H1 (cell line): ENCODE results near the gene CDC42EP5. TPM values are rescaled to one million over a fixed set of nuclear protein-coding genes. Genes with fewer than 3 reads are reported as not detected.

ENCODE experiments used
- CTCF ChIA-PET: fragments of 300-600 bp; sonication (Branson Sonifier 250); formaldehyde crosslinking; loops from one replicate; lab custom pipeline; 2021; ENCODE audit not compliant: partially characterized antibody; lab: Charles Lee
- POLR2A ChIA-PET: fragments of 300-600 bp; sonication (Branson Sonifier 250); formaldehyde crosslinking; loops from one replicate; lab custom pipeline; 2021; ENCODE audit warnings: inconsistent platforms; ENCODE audit not compliant: partially characterized antibody; lab: Charles Lee
- DNase-seq, 2 experiments: peaks; one replicate each; pipeline versions ENCODE4 v3.0.0 to v3.0.0-alpha.2; 2010 to 2022; ENCODE audit warnings: low spot score in 2 of 2, low read depth in 1 of 2, mixed read lengths in 1 of 2
- FAIRE-seq: peaks from 2 replicates; lab custom pipeline; 2011; peaks lifted over from hg19 to GRCh38; lab: Jason Lieb, UNC
- H2AFZ ChIP-seq: 2 replicates; pipeline ENCODE4 v1.8.1; 2012; ENCODE audit warnings: low read length, inconsistent platforms
- H2AK5ac ChIP-seq: 2 replicates; pipeline ENCODE4 v1.6.1; 2013; ENCODE audit warnings: low read depth, low read length
- H2BK120ac ChIP-seq: replicated peaks from 2 replicates; pipeline ENCODE3; 2013; ENCODE audit warnings: low read depth, low read length, inconsistent platforms
- H2BK12ac ChIP-seq: 2 replicates; pipeline ENCODE4 v1.6.1; 2013; ENCODE audit warnings: low read depth, low read length
- H2BK15ac ChIP-seq: 2 replicates; pipeline ENCODE4 v1.6.1; 2013; ENCODE audit warnings: low read length
- H2BK20ac ChIP-seq: 2 replicates; pipeline ENCODE4 v1.6.1; 2013; ENCODE audit warnings: low read length
- H2BK5ac ChIP-seq: 2 replicates; pipeline ENCODE4 v1.6.1; 2013; ENCODE audit warnings: low read depth, low read length
- H3K14ac ChIP-seq: 2 replicates; pipeline ENCODE4 v1.6.1; 2013; ENCODE audit warnings: inconsistent platforms; ENCODE audit not compliant: insufficient read length
- H3K18ac ChIP-seq: 2 replicates; pipeline ENCODE4 v1.6.1; 2013; ENCODE audit warnings: low read length; ENCODE audit errors: extremely low read depth
- H3K23ac ChIP-seq: 2 replicates; pipeline ENCODE4 v1.6.1; 2013; ENCODE audit warnings: inconsistent platforms; ENCODE audit not compliant: insufficient read length
- H3K23me2 ChIP-seq: 2 replicates; pipeline ENCODE4 v1.6.1; 2013; ENCODE audit warnings: low read depth, low read length
- H3K27ac ChIP-seq: 2 replicates; pipeline ENCODE4 v1.6.1; 2011; ENCODE audit warnings: low read depth, low read length, inconsistent platforms
- H3K27me3 ChIP-seq, 4 experiments: replicated peaks in 1 of 4; 1 replicate in 1 of 4; 2 replicates in 3 of 4; pipeline versions ENCODE4 v1.6.1 to v1.8.1; 2011 to 2013; ENCODE audit warnings: low read length in 3 of 4, mild to moderate bottlenecking in 3 of 4, inconsistent platforms in 2 of 4, mixed read lengths in 2 of 4, moderate library complexity in 1 of 4; ENCODE audit not compliant: control insufficient read depth in 3 of 4, insufficient read depth in 3 of 4; ENCODE audit errors: extremely low read depth in 1 of 4
- H3K36me3 ChIP-seq, 4 experiments: 2 replicates each; pipeline versions ENCODE4 v1.6.1 to v1.8.1; 2011 to 2013; ENCODE audit warnings: mild to moderate bottlenecking in 4 of 4, low read length in 3 of 4, moderate library complexity in 2 of 4, control low read depth in 1 of 4, inconsistent platforms in 1 of 4; ENCODE audit not compliant: insufficient read depth in 4 of 4, control insufficient read depth in 2 of 4
- H3K4ac ChIP-seq: replicated peaks from 2 replicates; pipeline ENCODE3; 2013; ENCODE audit warnings: low read length, low read depth, mixed read lengths, inconsistent platforms; ENCODE audit not compliant: insufficient read length
- H3K4me1 ChIP-seq, 4 experiments: replicated peaks in 1 of 4; 1 replicate in 1 of 4; 2 replicates in 3 of 4; pipeline versions ENCODE4 v1.6.1 to v1.8.1; 2011 to 2013; ENCODE audit warnings: low read length in 3 of 4, inconsistent platforms in 2 of 4, mixed read lengths in 1 of 4; ENCODE audit not compliant: insufficient read depth in 4 of 4, control insufficient read depth in 3 of 4
- H3K4me2 ChIP-seq, 2 experiments: 2 replicates each; pipeline versions ENCODE4 v1.6.1 to v1.8.1; 2011 to 2013; ENCODE audit warnings: low read depth in 2 of 2, low read length in 2 of 2, control low read depth in 1 of 2, inconsistent platforms in 1 of 2, mild to moderate bottlenecking in 1 of 2; ENCODE audit not compliant: insufficient read depth in 1 of 2
- H3K4me3 ChIP-seq, 4 experiments: fragments of 200-600, 300-600 bp in 1 of 4; sonication (generic), shearing (Covaris generic), sonication (Bioruptor Twin) in 1 of 4; 2 replicates each; pipeline versions ENCODE4 v1.5.1 to v1.8.1; 2011 to 2016; ENCODE audit warnings: low read length in 4 of 4, low read depth in 3 of 4, control low read depth in 2 of 4, inconsistent platforms in 2 of 4, mild to moderate bottlenecking in 2 of 4, mixed read lengths in 1 of 4, moderate library complexity in 1 of 4; ENCODE audit not compliant: insufficient read depth in 2 of 4; ENCODE audit errors: extremely low read depth in 1 of 4
- H3K56ac ChIP-seq: replicated peaks from 2 replicates; pipeline ENCODE3; 2013; ENCODE audit warnings: low read depth, mild to moderate bottlenecking, mixed read lengths, low read length, inconsistent platforms; ENCODE audit not compliant: insufficient read length
- H3K79me1 ChIP-seq: 2 replicates; pipeline ENCODE4 v1.6.1; 2013; ENCODE audit warnings: low read depth, low read length, control low read depth
- H3K79me2 ChIP-seq, 2 experiments: 2 replicates each; pipeline versions ENCODE4 v1.6.1 to v1.8.1; 2012 to 2013; ENCODE audit warnings: low read length in 2 of 2, mild to moderate bottlenecking in 2 of 2, inconsistent platforms in 1 of 2; ENCODE audit not compliant: insufficient read depth in 2 of 2, control insufficient read depth in 1 of 2
- H3K9ac ChIP-seq, 4 experiments: replicated peaks in 1 of 4; 1 replicate in 1 of 4; 2 replicates in 3 of 4; pipeline versions ENCODE4 v1.6.1 to v1.8.1; 2011 to 2013; ENCODE audit warnings: low read depth in 3 of 4, low read length in 3 of 4, control low read depth in 2 of 4, mild to moderate bottlenecking in 2 of 4, moderate library complexity in 2 of 4, inconsistent platforms in 1 of 4; ENCODE audit errors: extremely low read depth in 1 of 4
- H3K9me3 ChIP-seq, 2 experiments: 2 replicates each; pipeline versions ENCODE4 v1.6.1 to v1.8.1; 2012 to 2013; ENCODE audit warnings: mild to moderate bottlenecking in 2 of 2, moderate library complexity in 2 of 2, control low read depth in 1 of 2, inconsistent platforms in 1 of 2, low read depth in 1 of 2, low read length in 1 of 2, mixed read lengths in 1 of 2; ENCODE audit not compliant: insufficient read depth in 2 of 2
- H4K20me1 ChIP-seq, 2 experiments: replicated peaks in 1 of 2; 2 replicates each; pipeline versions ENCODE3 to v1.8.1; 2011 to 2013; ENCODE audit warnings: inconsistent platforms in 2 of 2, low read length in 2 of 2, mild to moderate bottlenecking in 1 of 2; ENCODE audit not compliant: insufficient read depth in 2 of 2, control insufficient read depth in 1 of 2
- H4K5ac ChIP-seq: 2 replicates; pipeline ENCODE4 v1.6.1; 2013; ENCODE audit warnings: low read length, low read depth, mixed read lengths, inconsistent platforms; ENCODE audit not compliant: insufficient read length
- H4K8ac ChIP-seq: 2 replicates; pipeline ENCODE4 v1.8.0; 2013; ENCODE audit warnings: mild to moderate bottlenecking, moderate library complexity, low read length, inconsistent platforms; ENCODE audit not compliant: insufficient read depth; ENCODE audit errors: extremely low read depth
- H4K91ac ChIP-seq: replicated peaks from 2 replicates; pipeline ENCODE3; 2013; ENCODE audit warnings: low read length, mixed read lengths, inconsistent platforms; ENCODE audit not compliant: insufficient read length
- CTCF ChIP-seq, 3 experiments: IDR thresholded peaks; 1 replicate in 2 of 3; 2 replicates in 1 of 3; pipeline versions ENCODE4 v1.5.1 to v1.6.1; 2011; ENCODE audit warnings: low read length in 3 of 3, mild to moderate bottlenecking in 3 of 3, inconsistent platforms in 2 of 3, low read depth in 1 of 3, moderate library complexity in 1 of 3; ENCODE audit not compliant: insufficient read depth in 1 of 3; ENCODE audit errors: control extremely low read depth in 1 of 3
- HDAC6 ChIP-seq: IDR thresholded peaks from one replicate; pipeline ENCODE4 v1.7.1; 2012; ENCODE audit warnings: low read depth, mild to moderate bottlenecking, inconsistent platforms, low read length, moderate library complexity
- RAD21 ChIP-seq, 2 experiments: IDR thresholded peaks in 1 of 2; conservative IDR thresholded peaks in 1 of 2; 2 replicates each; pipeline ENCODE4 v1.6.1; 2011; ENCODE audit warnings: low read depth in 2 of 2, low read length in 2 of 2, improper control_type of control experiment in 1 of 2, inconsistent platforms in 1 of 2, mild to moderate bottlenecking in 1 of 2, moderate library complexity in 1 of 2
- SIN3A ChIP-seq, 2 experiments: IDR thresholded peaks in 1 of 2; conservative IDR thresholded peaks in 1 of 2; 2 replicates each; pipeline ENCODE4 v1.6.1; 2011 to 2012; ENCODE audit warnings: low read length in 2 of 2, improper control_type of control experiment in 1 of 2, low read depth in 1 of 2, mild to moderate bottlenecking in 1 of 2
- SIRT6 ChIP-seq: IDR thresholded peaks from one replicate; pipeline ENCODE4 v1.7.1; 2012; ENCODE audit warnings: low read length, inconsistent platforms
- WGBS, 2 experiments: shearing (Covaris generic) in 1 of 2; methylation state at CpG; one replicate each; pipeline versions ENCODE4 v1.1.6 to v1.1.7; 2013 to 2015; ENCODE audit warnings: low lambda C conversion rate in 2 of 2, mixed read lengths in 2 of 2, inconsistent platforms in 1 of 2, low coverage in 1 of 2, missing lambda C conversion rate in 1 of 2; ENCODE audit not compliant: insufficient replicate concordance in 2 of 2, insufficient coverage in 1 of 2, insufficient read length in 1 of 2; ENCODE audit errors: extremely low coverage in 1 of 2, missing lambda C conversion rate in 1 of 2; 5-methylcytosine and 5-hydroxymethylcytosine counted together
- polyA plus RNA-seq, 7 experiments: library from polyadenylated mRNA; depleted of rRNA in 3 of 7; stranded (reverse) in 5 of 7; unstranded in 2 of 7; fragments of >200 nt in 5 of 7; fragments of 200-250 nt in 2 of 7; gene quantifications; 1 replicate in 5 of 7; 2 replicates in 1 of 7; 4 replicates in 1 of 7; pipeline versions ENCODE4 v1.2.1 to v1.2.3, GENCODE V29; 2011 to 2013; ENCODE audit warnings: missing spikeins in 2 of 7, mixed read lengths in 2 of 7
- total RNA-seq: library from RNA; stranded (reverse); fragmentation: NEBNext Ultra II Directional; extraction: Animal tissue kit (Norgen Biotek cat#: 25700); gene quantifications from 2 replicates; pipeline ENCODE4 v1.2.1, GENCODE V29; 2021

Gene CDC42EP5
- total and polyA plus RNA-seq, 2 of the 8 experiments (the other 6 are each of a cell fraction or from before 2014, with no cell fraction given) = 1.8 to 2.1 TPM

GRCh38 chr19:54478677-54479266, 5.7 kb upstream of the CDC42EP5 start:
- no peak overlapping the region for H2AFZ ChIP-seq
- CTCF ChIA-PET = interaction anchor here (0.6 to 3.2 kb wide), 16 partner anchors 9 to 658 kb away, joined by 3 to 16 read pairs (median 4); partner anchors contain the start of gene NLRP7
- FAIRE-seq = peak; percentile 95

More at GRCh38 chr19:54478677-54479266, 5.7 kb upstream of the CDC42EP5 start:
- H4K20me1 ChIP-seq = no peaks in the 10 kb centered on the region
- 0 out of 7 replicates have a peak, but pooled peaks cover 0 to under 1% (median 0%) of the 10 kb centered on the region in 4 experiments for H3K4me1 ChIP-seq
- H2BK120ac ChIP-seq = no peak overlapping the region
- no peak overlapping the region for H3K18ac ChIP-seq
- 21% methylated on average over 10 of the region's 10 CpGs; no CpG with 5 or more reads in 1 of the 2 experiments for WGBS, 2 experiments
- 0 out of 7 replicates have a peak, but pooled peaks cover 0 to 2% (median 0%) of the 10 kb centered on the region in 4 experiments for H3K27me3 ChIP-seq
- H3K9ac ChIP-seq = no peak overlapping the region
- 0 out of 4 replicates have a peak overlapping the region, but pooled peaks of 1 of the 2 experiments have one; percentile 33 for H3K4me2 ChIP-seq
- H2AK5ac ChIP-seq = no peak overlapping the region
- no peak overlapping the region for H2BK5ac ChIP-seq
- no peaks in the 10 kb centered on the region for H3K23me2 ChIP-seq
- TF ChIP-seq SIRT6 (no peak), HDAC6 (no peak), CTCF (IDR thresholded peaks at IDR 0.05; ENCODE audit: control extremely low read depth in 1 of 3, insufficient read depth in 1 of 3, low read depth in 1 of 3, low read length in 3 of 3) (peak; percentile 30 to 76 (median 67)), SIN3A (conservative IDR thresholded peaks at IDR 0.05 in 1 of 2, IDR thresholded peaks at IDR 0.05 in 1 of 2; ENCODE audit: low read depth in 1 of 2, low read length in 2 of 2) (0 out of 4 replicates have a peak, but pooled peaks of 1 of the 2 experiments have one; percentile 53), RAD21 (IDR thresholded peaks at IDR 0.05 in 1 of 2, conservative IDR thresholded peaks at IDR 0.05 in 1 of 2; ENCODE audit: low read depth in 2 of 2, low read length in 2 of 2) (peak; percentile 77)
- H3K27ac ChIP-seq = no peak overlapping the region
- H4K91ac ChIP-seq = no peak overlapping the region
- no peak overlapping the region for H4K5ac ChIP-seq
- H3K9me3 ChIP-seq = no peaks in the 10 kb centered on the region
- H4K8ac ChIP-seq = no peak overlapping the region
- no peaks in the 10 kb centered on the region for H3K79me1 ChIP-seq
- no peak overlapping the region for H3K23ac ChIP-seq
- peak in 1 of 2 experiments; percentile 66 for DNase-seq
- H2BK15ac ChIP-seq = no peak overlapping the region
- H3K14ac ChIP-seq = no peak overlapping the region
- no peak overlapping the region for H2BK20ac ChIP-seq
- no peaks in the 10 kb centered on the region for H3K36me3 ChIP-seq
- H2BK12ac ChIP-seq = no peak overlapping the region
- POLR2A ChIA-PET = interaction anchor here (1.0 kb wide), 1 partner anchor 414 kb away, joined by 3 read pairs; no protein-coding TSS in a partner anchor
- H3K56ac ChIP-seq = no peak overlapping the region
- no peaks in the 10 kb centered on the region for H3K79me2 ChIP-seq
- H3K4ac ChIP-seq = no peak overlapping the region
- no peak overlapping the region for H3K4me3 ChIP-seq
